HG03175 (cell line): Measurements from ENCODE around the gene AOAH.

Source experiments
- ATAC-seq: cut with Tn5 transposase; IDR thresholded peaks from one replicate; pipeline ENCODE4 v1.9.1; 2021; ENCODE audit warnings: mild to moderate bottlenecking, moderate library complexity; ENCODE audit not compliant: unreplicated experiment

The AOAH gene

GRCh38 chr7:36565792-36566356, 158.4 kb downstream of the AOAH start:
- ATAC-seq: no peak

GRCh38 chr7:36564489-36564888, 159.8 kb downstream of the AOAH start:
- ATAC-seq: no peak

- ATAC-seq: no peak
These were observed 160.5 kb downstream of the AOAH start for GRCh38 chr7:36563706-36564327.

GRCh38 chr7:36562121-36562520, 162.2 kb downstream of the AOAH start:
- no peak for ATAC-seq

- ATAC-seq: no peak
These were observed 175.3 kb downstream of the AOAH start for GRCh38 chr7:36549029-36549428.

GRCh38 chr7:36547416-36547815, 176.9 kb downstream of the AOAH start:
- ATAC-seq: no peak

GRCh38 chr7:36546331-36546730, 178.0 kb downstream of the AOAH start:
- no peak for ATAC-seq

- ATAC-seq: no peak
These were observed 179.0 kb downstream of the AOAH start for GRCh38 chr7:36545291-36545690.

- no peak for ATAC-seq
These were observed 186.2 kb downstream of the AOAH start for GRCh38 chr7:36538126-36538525.

GRCh38 chr7:36535866-36536664, 188.2 kb downstream of the AOAH start:
- ATAC-seq: no peak

- ATAC-seq: no peak
These were observed 190.6 kb downstream of the AOAH start for GRCh38 chr7:36533717-36534116.

GRCh38 chr7:36532981-36533499, 191.3 kb downstream of the AOAH start:
- ATAC-seq: no peak

GRCh38 chr7:36531951-36532350, 192.3 kb downstream of the AOAH start:
- no peak for ATAC-seq

- ATAC-seq: no peak
These were observed 193.8 kb downstream of the AOAH start for GRCh38 chr7:36530456-36530855.

- ATAC-seq: no peak
These were observed 196.8 kb downstream of the AOAH start for GRCh38 chr7:36527549-36527913.

GRCh38 chr7:36526863-36527548, 197.3 kb downstream of the AOAH start:
- no peak for ATAC-seq

- ATAC-seq: no peak
These were observed 200.8 kb downstream of the AOAH start for GRCh38 chr7:36523371-36524101.

GRCh38 chr7:36522453-36523007, 201.8 kb downstream of the AOAH start:
- ATAC-seq: no peak

GRCh38 chr7:36521911-36522310, 202.4 kb downstream of the AOAH start:
- no peak for ATAC-seq

GRCh38 chr7:36521133-36521532, 203.2 kb downstream of the AOAH start:
- no peak for ATAC-seq
